Measurements from ENCODE around the gene ZBTB7C.

ZBTB7C gene

DNA sequence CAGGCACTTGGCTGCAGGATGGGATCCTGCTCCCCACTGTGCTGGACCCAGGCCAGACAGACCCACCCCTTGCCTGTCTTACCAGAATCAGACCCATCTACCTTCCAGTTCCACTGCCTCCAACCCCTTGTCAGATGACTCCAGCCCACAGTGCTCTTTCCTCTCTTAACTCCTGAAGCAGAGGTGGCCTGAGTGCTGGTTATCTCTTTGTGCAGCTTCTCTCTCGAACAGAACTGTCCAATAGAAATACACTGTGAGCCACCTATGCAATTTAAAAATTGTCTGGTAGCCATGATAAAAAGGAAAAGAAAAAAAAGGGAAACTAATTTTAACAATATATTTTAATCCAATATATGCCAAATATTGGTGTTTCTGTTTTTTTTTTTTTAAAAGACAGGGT lies 318.5 kb downstream of the ZBTB7C start:
- no peaks in the 10 kb centered on the region for H3K27me3 ChIP-seq (ENCODE audit: insufficient read depth, low read length)
- no peaks in the 10 kb centered on the region for H3K9me3 ChIP-seq (ENCODE audit: insufficient read depth, low read depth, low read length)
- no peak overlapping the region for H3K9ac ChIP-seq (ENCODE audit: low read depth, low read length)
- H3K27ac ChIP-seq (ENCODE audit: low read length): no peak overlapping the region
- no peak overlapping the region for H3K4me3 ChIP-seq (ENCODE audit: low read length)
- H3K4me1 ChIP-seq (ENCODE audit: insufficient read depth, low read length): no peaks in the 10 kb centered on the region
- no peaks in the 10 kb centered on the region for H3K36me3 ChIP-seq (ENCODE audit: insufficient read depth, low read depth, low read length)

DNA sequence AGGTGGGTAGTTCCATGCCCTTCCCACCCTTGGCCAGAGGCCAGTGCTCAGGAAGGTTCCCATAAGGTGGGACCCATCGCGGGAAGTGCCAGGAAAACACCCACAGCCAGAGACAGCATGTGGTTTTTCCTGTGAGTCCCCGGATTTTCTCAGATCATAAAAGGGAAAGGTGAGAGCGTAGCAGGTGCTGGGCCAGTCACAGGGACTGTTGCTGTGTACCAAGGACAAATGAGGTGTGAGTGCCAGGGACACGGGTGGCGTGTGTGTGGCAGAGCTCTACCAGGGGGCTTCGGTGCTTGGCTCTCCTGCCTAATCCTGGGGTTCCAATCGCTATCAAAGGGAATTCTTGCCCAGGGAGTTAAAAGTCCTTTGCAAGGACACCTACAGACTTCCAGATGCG lies 319.2 kb downstream of the ZBTB7C start:
- Histone ChIP-seq H3K27me3 (ENCODE audit: insufficient read depth, low read length) (no peaks in the 10 kb centered on the region), H3K36me3 (ENCODE audit: insufficient read depth, low read depth, low read length) (no peaks in the 10 kb centered on the region), H3K4me1 (ENCODE audit: insufficient read depth, low read length) (no peaks in the 10 kb centered on the region), H3K27ac (ENCODE audit: low read length) (no peak overlapping the region), H3K9me3 (ENCODE audit: insufficient read depth, low read depth, low read length) (no peaks in the 10 kb centered on the region), H3K4me3 (ENCODE audit: low read length) (no peak overlapping the region), H3K9ac (ENCODE audit: low read depth, low read length) (no peak overlapping the region)

DNA sequence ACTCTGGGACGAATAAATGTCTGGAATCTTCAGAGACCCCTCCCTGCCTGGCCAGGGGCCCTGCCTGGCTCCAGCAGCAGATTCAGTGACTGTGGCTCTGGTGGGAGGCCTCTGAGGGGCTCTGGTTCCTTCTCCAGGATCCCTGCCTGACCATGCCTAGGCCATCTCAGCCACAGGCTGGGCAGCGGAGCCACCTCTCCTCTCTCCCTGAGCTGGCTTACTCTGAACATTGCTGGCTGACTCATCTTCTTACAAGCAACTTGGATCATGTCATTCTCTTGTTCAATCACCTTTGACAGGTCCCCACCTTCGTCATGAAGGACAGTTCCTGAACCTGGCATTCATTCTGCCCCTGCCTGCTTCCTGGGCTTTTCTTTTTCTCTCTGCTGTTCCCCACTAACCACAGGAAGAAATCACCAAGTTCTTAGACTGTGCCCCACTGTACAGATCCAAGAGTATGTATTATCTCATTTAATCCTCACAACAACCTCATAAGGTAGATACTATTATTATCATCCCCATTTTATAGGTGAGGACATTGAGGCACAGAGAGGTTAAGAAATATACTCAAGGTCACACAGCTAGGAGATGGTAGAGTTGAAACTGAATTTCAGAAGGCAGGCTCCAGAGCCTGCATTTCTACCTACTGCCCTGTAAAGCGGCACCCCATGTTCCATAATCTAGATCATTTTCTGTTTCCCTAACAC lies 323.2 kb downstream of the ZBTB7C start:
- H3K36me3 ChIP-seq (ENCODE audit: insufficient read depth, low read depth, low read length): no peaks in the 10 kb centered on the region
- H3K4me1 ChIP-seq (ENCODE audit: insufficient read depth, low read length): no peaks in the 10 kb centered on the region; the same call in 1 of the 2 replicates
- H3K27me3 ChIP-seq (ENCODE audit: insufficient read depth, low read length): no peaks in the 10 kb centered on the region
- H3K27ac ChIP-seq (ENCODE audit: low read length): no peak overlapping the region
- H3K9me3 ChIP-seq (ENCODE audit: insufficient read depth, low read depth, low read length): no peaks in the 10 kb centered on the region
- no peak overlapping the region for H3K4me3 ChIP-seq (ENCODE audit: low read length)
- no peak overlapping the region for H3K9ac ChIP-seq (ENCODE audit: low read depth, low read length)

DNA sequence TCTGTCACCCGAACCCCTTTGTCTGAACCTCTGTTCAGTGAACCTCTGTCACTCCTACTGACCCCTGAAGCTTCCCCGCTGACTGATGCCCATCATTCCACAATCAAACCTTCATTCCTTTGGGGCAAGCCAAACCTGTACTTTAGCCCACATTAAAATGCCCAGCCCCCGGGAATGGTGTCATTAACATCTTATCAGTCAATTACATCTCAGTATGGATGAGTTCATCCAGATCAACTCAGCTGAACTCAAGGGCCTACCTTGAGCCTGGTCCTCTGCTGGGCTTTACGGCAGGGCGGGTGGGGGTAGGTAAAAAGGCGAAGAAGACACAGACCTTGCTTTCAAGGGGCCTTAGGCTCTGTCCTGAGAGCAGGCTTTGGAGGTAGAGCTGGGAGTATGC lies 324.3 kb downstream of the ZBTB7C start:
- Histone ChIP-seq H3K9me3 (ENCODE audit: insufficient read depth, low read depth, low read length) (no peaks in the 10 kb centered on the region), H3K9ac (ENCODE audit: low read depth, low read length) (no peak overlapping the region), H3K27me3 (ENCODE audit: insufficient read depth, low read length) (no peaks in the 10 kb centered on the region), H3K4me1 (ENCODE audit: insufficient read depth, low read length) (no peaks in the 10 kb centered on the region; the same call in 1 of the 2 replicates), H3K36me3 (ENCODE audit: insufficient read depth, low read depth, low read length) (no peaks in the 10 kb centered on the region), H3K27ac (ENCODE audit: low read length) (no peak overlapping the region), H3K4me3 (ENCODE audit: low read length) (no peak overlapping the region)

DNA sequence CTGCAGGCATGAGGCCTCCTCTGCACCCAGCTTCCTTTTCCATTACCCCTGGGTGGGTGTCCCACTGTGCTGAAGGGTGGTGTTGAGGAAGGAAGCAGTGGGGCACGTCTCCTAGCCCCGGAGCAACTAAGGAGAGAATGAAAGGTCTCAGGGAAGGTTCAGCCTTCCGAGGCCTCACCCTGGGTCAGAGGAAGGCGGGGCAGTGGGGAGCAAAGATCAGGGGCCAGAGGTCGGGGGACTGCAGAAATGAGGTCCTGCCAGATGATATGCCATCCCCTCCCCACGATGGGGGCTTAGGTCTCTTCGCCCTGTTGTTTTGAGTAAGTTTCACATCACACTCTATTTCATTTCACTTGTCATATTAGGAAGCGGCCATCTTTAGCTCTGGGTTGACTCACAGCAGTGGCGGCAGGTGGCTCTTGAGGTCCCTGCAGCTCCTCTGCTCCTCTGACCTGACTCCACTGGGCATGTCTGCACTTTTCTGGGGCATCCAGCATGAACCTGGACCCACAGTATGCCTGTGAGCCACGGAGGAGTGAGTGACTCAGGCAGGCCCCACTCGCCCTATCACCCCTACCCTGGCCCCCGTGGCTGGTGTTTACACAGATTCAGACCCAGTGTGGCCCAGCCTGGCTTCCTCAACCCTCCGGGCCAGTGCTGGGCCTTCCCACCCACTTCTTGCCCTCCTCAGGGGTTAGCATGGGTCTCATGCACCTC lies 325.0 kb downstream of the ZBTB7C start:
- H3K36me3 ChIP-seq (ENCODE audit: insufficient read depth, low read depth, low read length): no peaks in the 10 kb centered on the region
- no peaks in the 10 kb centered on the region for H3K9me3 ChIP-seq (ENCODE audit: insufficient read depth, low read depth, low read length)
- H3K9ac ChIP-seq (ENCODE audit: low read depth, low read length): no peak overlapping the region
- no peaks in the 10 kb centered on the region for H3K27me3 ChIP-seq (ENCODE audit: insufficient read depth, low read length)
- no peaks in the 10 kb centered on the region; the same call in 1 of the 2 replicates for H3K4me1 ChIP-seq (ENCODE audit: insufficient read depth, low read length)
- H3K27ac ChIP-seq (ENCODE audit: low read length): no peak overlapping the region
- H3K4me3 ChIP-seq (ENCODE audit: low read length): no peak overlapping the region

DNA sequence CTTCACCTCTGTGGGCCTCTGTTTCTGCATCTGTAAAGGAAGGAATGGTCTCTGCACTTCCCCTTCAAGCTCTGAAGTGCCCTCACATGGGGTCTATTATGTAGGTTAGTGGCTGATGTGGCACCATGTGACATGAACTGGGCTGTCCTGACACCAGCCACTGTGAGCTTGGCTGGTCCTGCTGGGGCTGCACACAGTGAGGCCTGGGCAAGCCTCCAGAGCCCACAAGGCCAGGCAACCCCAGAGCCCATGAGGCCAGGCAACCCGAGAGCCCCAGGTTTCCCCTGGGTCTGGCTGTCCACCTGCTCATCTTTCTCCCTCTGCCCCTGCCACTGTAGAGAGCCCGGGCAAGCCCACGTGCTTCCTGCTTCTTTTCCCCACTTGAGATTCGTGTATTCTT lies 328.6 kb downstream of the ZBTB7C start:
- Histone ChIP-seq H3K27ac (ENCODE audit: low read length) (no peak overlapping the region), H3K9me3 (ENCODE audit: insufficient read depth, low read depth, low read length) (no peaks in the 10 kb centered on the region), H3K9ac (ENCODE audit: low read depth, low read length) (no peak overlapping the region), H3K4me3 (ENCODE audit: low read length) (no peak overlapping the region), H3K4me1 (ENCODE audit: insufficient read depth, low read length) (no peaks in the 10 kb centered on the region; the same call in 1 of the 2 replicates), H3K36me3 (ENCODE audit: insufficient read depth, low read depth, low read length) (no peaks in the 10 kb centered on the region), H3K27me3 (ENCODE audit: insufficient read depth, low read length) (no peaks in the 10 kb centered on the region)

DNA sequence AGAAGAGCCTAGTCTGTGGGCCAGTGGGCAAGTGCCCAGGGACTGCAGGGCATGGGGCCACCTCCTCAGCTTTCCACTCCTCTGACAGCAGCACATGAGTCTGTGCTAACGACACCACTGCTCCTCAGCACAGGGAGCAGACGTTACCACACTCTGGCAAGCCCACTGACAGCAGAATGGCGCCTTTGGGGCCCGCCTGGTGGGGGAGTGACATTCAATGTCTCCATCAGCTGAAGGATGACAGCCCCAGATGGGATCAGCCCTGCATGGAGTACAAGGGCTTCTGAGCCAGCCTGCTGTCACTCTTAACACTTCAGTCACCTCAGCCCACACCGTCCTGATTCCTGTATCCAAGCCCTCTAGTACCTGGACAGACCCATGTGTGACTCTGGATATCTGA lies 329.3 kb downstream of the ZBTB7C start:
- Histone ChIP-seq H3K9me3 (ENCODE audit: insufficient read depth, low read depth, low read length) (no peaks in the 10 kb centered on the region), H3K9ac (ENCODE audit: low read depth, low read length) (no peak overlapping the region), H3K4me1 (ENCODE audit: insufficient read depth, low read length) (peaks cover 3% of the 10 kb centered on the region; the same call in 1 of the 2 replicates), H3K4me3 (ENCODE audit: low read length) (no peak overlapping the region), H3K36me3 (ENCODE audit: insufficient read depth, low read depth, low read length) (no peaks in the 10 kb centered on the region), H3K27me3 (ENCODE audit: insufficient read depth, low read length) (no peaks in the 10 kb centered on the region), H3K27ac (ENCODE audit: low read length) (no peak overlapping the region)

DNA sequence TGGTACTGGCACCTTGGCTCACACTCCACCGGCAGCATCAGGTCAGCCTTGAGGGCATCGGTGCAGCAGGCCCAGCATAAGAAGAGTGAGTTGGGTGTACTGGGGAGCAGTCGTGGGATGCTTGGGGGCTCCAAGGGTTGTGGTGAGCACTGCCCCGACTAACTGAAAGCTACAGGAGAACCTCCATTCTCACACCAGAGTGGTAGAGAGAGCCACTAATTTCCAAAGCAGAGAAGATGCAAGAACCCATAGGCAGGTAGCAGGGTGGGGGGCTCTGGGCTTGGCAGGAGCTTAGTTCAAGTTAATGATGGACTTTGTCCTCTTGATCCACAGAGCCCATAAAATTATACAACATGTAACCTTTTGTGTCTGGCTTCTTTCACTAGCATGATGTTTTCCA lies 330.7 kb downstream of the ZBTB7C start:
- Histone ChIP-seq H3K36me3 (ENCODE audit: insufficient read depth, low read depth, low read length) (no peaks in the 10 kb centered on the region), H3K27ac (ENCODE audit: low read length) (no peak overlapping the region), H3K9me3 (ENCODE audit: insufficient read depth, low read depth, low read length) (no peaks in the 10 kb centered on the region), H3K27me3 (ENCODE audit: insufficient read depth, low read length) (no peaks in the 10 kb centered on the region), H3K9ac (ENCODE audit: low read depth, low read length) (no peak overlapping the region), H3K4me1 (ENCODE audit: insufficient read depth, low read length) (peaks cover 5% of the 10 kb centered on the region; the same call in 1 of the 2 replicates), H3K4me3 (ENCODE audit: low read length) (no peak overlapping the region)

DNA sequence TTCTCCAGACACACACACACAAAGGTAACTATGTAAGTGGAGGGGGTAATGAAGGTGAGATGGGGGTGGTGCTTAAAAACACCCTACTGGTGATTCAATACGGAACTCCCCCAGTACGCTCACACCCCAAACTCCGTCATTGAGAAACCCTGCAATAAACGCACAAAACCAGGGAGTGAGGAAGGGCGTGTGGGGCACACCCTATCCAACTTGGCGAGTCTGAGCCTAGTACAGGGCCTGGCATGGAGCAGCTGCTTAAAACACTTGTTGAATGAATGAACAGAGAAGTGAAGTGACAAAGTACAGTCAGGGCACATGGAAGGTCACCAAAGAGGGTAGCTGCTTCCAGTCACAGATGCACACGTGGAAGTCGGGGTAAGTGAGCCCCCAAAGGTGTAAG lies 331.9 kb downstream of the ZBTB7C start:
- H3K9ac ChIP-seq (ENCODE audit: low read depth, low read length): no peak overlapping the region
- H3K27ac ChIP-seq (ENCODE audit: low read length): no peak overlapping the region
- H3K27me3 ChIP-seq (ENCODE audit: insufficient read depth, low read length): no peaks in the 10 kb centered on the region
- no peak overlapping the region for H3K4me3 ChIP-seq (ENCODE audit: low read length)
- H3K4me1 ChIP-seq (ENCODE audit: insufficient read depth, low read length): peaks cover 5% of the 10 kb centered on the region; the same call in 1 of the 2 replicates
- H3K36me3 ChIP-seq (ENCODE audit: insufficient read depth, low read depth, low read length): no peaks in the 10 kb centered on the region
- H3K9me3 ChIP-seq (ENCODE audit: insufficient read depth, low read depth, low read length): no peaks in the 10 kb centered on the region

DNA sequence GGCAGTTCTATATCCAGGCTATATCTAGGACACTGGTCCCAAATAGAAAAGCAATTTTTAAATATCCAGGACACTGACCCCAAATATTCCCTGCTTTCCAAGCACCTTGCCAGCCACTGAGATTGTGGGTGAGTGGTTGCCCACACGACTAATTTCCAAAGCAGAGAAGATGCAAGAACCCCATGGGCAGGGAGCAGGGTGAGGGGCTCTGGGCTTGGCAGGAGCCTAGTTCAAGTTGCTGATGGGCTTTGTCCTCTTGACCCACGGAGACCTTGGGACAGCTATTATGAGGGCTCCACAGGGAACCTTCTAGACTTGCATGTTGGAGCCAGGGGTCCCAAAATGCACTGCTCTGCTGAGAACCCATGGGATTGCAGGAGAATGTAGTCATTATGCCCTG lies 332.7 kb downstream of the ZBTB7C start:
- H3K36me3 ChIP-seq (ENCODE audit: insufficient read depth, low read depth, low read length): no peaks in the 10 kb centered on the region
- no peaks in the 10 kb centered on the region for H3K9me3 ChIP-seq (ENCODE audit: insufficient read depth, low read depth, low read length)
- H3K9ac ChIP-seq (ENCODE audit: low read depth, low read length): no peak overlapping the region
- no peak overlapping the region for H3K27ac ChIP-seq (ENCODE audit: low read length)
- no peak overlapping the region for H3K4me3 ChIP-seq (ENCODE audit: low read length)
- H3K27me3 ChIP-seq (ENCODE audit: insufficient read depth, low read length): no peaks in the 10 kb centered on the region
- H3K4me1 ChIP-seq (ENCODE audit: insufficient read depth, low read length): peaks cover 5% of the 10 kb centered on the region; the same call in 1 of the 2 replicates

DNA sequence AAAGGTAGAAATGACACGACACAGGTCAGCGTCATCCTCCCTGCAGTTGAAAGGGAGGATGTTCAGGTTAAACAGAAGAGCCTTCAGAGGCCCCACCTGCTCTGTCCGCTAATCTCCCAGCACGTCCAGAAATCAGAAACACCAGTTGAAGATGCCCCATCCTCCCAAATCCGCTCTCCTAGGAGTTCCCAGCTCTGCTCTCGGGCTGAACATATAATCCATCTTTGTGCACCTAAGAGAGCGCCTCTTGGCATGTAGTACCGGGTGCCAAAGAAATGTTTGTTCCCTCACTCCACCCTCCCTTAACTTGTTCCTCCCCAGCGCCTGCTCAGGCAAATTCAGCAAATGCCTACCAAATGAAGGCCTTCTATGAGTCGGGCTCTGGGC lies 333.5 kb downstream of the ZBTB7C start:
- peaks cover 5% of the 10 kb centered on the region; the same call in 1 of the 2 replicates for H3K4me1 ChIP-seq (ENCODE audit: insufficient read depth, low read length)
- H3K9me3 ChIP-seq (ENCODE audit: insufficient read depth, low read depth, low read length): no peaks in the 10 kb centered on the region
- no peaks in the 10 kb centered on the region for H3K36me3 ChIP-seq (ENCODE audit: insufficient read depth, low read depth, low read length)
- H3K9ac ChIP-seq (ENCODE audit: low read depth, low read length): no peak overlapping the region
- no peaks in the 10 kb centered on the region for H3K27me3 ChIP-seq (ENCODE audit: insufficient read depth, low read length)
- H3K27ac ChIP-seq (ENCODE audit: low read length): no peak overlapping the region
- H3K4me3 ChIP-seq (ENCODE audit: low read length): no peak overlapping the region
